ENCODE results near the gene FSIP1. TPM values are rescaled to one million over a fixed set of nuclear protein-coding genes. Genes with fewer than 3 reads are reported as not detected.

Gene FSIP1
- total RNA-seq, 1 donor from 2014 or later = 0.71 TPM

DNA sequence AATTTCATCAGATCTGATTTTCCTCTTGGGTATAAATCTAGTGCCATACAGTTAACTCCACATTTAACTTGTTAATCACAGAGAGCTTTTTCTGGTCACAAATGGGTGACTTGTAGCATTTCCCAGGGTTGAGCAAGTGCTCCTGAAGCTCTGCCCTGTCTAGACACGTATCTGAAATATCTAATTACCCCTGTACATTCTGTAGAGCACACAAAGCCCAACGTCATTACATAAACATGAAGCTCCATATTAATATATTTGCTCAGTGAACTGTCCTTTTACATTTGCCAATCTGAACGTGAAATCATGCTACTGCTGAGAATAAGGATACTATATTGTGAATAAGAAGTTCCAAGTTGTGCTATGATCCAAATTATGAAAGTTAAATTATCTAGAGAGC, 152.7 kb downstream of the FSIP1 start:
- no peak for DNase-seq (ENCODE audit: low read depth)
- H3K27me3 ChIP-seq (ENCODE audit: control insufficient read depth, insufficient read depth, low read length) = no peaks in the 10 kb centered on the region
- no peak overlapping the region for H3K4me3 ChIP-seq (ENCODE audit: low read depth, low read length)
- no peaks in the 10 kb centered on the region for H3K36me3 ChIP-seq (ENCODE audit: control insufficient read depth, insufficient read depth, low read length)
- TF ChIP-seq, protein P1, sequence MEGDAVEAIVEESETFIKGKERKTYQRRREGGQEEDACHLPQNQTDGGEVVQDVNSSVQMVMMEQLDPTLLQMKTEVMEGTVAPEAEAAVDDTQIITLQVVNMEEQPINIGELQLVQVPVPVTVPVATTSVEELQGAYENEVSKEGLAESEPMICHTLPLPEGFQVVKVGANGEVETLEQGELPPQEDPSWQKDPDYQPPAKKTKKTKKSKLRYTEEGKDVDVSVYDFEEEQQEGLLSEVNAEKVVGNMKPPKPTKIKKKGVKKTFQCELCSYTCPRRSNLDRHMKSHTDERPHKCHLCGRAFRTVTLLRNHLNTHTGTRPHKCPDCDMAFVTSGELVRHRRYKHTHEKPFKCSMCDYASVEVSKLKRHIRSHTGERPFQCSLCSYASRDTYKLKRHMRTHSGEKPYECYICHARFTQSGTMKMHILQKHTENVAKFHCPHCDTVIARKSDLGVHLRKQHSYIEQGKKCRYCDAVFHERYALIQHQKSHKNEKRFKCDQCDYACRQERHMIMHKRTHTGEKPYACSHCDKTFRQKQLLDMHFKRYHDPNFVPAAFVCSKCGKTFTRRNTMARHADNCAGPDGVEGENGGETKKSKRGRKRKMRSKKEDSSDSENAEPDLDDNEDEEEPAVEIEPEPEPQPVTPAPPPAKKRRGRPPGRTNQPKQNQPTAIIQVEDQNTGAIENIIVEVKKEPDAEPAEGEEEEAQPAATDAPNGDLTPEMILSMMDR (IDR thresholded peaks at IDR 0.05; ENCODE audit: insufficient read depth, low read length, poor library complexity, severe bottlenecking) = no peak

DNA sequence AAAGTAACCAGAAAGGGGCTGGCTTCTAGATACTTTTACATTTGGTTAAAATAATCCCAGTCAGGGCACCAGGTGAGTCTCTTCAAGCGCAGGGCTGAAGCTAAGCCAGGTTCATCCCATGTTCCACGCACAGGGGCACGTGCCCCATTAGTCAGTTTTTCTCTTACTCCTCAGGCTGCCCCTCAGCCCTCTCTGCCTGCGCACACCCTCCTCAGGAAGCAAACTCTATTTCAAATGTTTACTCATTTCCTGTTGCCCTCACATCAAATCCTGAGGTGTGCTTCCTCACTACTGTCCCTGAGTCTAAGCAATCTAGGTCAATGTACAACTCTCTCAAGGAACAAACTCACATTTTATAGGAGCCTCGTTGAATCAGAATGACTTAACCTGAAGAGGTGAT, 153.3 kb downstream of the FSIP1 start:
- Histone ChIP-seq H3K27me3 (ENCODE audit: control insufficient read depth, insufficient read depth, low read length) (no peaks in the 10 kb centered on the region), H3K4me3 (ENCODE audit: low read depth, low read length) (no peak overlapping the region), H3K36me3 (ENCODE audit: control insufficient read depth, insufficient read depth, low read length) (no peaks in the 10 kb centered on the region)
- DNase-seq (ENCODE audit: low read depth) = no peak
- TF ChIP-seq, protein P1 (IDR thresholded peaks at IDR 0.05; ENCODE audit: insufficient read depth, low read length, poor library complexity, severe bottlenecking) = no peak

DNA sequence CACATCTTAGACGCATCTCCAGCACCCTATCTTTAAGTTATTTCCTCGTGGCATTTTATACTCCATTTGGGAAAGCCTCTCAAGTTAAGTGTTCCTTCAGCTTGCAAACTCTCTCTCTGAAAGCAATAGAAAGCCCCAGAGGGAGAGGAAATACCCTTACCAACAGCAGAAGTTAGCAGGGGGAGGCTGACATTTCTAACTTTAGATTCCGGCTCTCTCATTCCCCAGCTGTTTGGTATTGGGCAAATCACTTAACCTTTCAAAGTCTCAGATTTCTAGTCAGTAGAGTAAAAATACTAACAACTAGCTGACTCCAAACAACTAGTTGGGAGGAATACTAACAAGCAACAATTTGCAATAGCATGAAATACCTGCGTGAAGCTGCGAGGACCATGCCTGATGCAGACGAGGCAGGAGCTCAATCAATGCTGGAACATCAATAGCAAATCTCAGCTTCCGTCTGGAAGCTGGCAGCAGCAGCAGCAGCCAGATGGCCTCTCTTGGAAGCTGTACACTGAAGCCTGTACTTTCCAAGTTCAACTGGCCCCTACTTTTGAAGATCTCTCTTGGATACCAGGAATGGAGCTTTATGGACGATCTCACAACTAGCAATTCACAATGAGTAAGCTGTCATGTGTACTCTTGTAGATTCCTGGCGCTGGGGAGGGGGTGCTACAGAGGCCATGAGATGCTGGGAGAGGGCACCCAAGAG, 153.9 kb downstream of the FSIP1 start:
- no peaks in the 10 kb centered on the region for H3K27me3 ChIP-seq (ENCODE audit: control insufficient read depth, insufficient read depth, low read length)
- TF ChIP-seq, protein P1 (IDR thresholded peaks at IDR 0.05; ENCODE audit: insufficient read depth, low read length, poor library complexity, severe bottlenecking) = no peak
- H3K36me3 ChIP-seq (ENCODE audit: control insufficient read depth, insufficient read depth, low read length) = no peaks in the 10 kb centered on the region
- no peak for DNase-seq (ENCODE audit: low read depth)
- no peak overlapping the region for H3K4me3 ChIP-seq (ENCODE audit: low read depth, low read length)

DNA sequence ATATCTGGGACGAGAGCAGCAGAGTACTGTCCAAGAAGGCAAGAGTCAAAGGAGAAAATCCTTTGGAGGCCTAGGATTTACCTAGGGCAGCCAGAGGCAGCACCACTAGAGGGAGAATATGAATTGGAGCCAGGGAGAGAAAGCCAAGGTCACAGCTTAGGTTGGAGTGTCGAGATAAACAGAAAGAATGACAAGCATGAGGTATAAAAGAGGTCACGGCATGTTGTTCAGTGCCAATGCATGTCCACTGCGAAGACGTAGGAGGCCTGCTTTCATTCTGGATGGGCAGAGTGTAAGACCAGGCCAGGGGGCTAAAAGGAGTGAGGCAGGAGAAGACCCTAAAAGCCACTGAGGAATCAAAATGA, 154.5 kb downstream of the FSIP1 start:
- Histone ChIP-seq H3K27me3 (ENCODE audit: control insufficient read depth, insufficient read depth, low read length) (no peaks in the 10 kb centered on the region), H3K36me3 (ENCODE audit: control insufficient read depth, insufficient read depth, low read length) (no peaks in the 10 kb centered on the region), H3K4me3 (ENCODE audit: low read depth, low read length) (no peak overlapping the region)
- TF ChIP-seq, protein P1 (IDR thresholded peaks at IDR 0.05; ENCODE audit: insufficient read depth, low read length, poor library complexity, severe bottlenecking) = no peak
- DNase-seq (ENCODE audit: low read depth) = no peak

DNA sequence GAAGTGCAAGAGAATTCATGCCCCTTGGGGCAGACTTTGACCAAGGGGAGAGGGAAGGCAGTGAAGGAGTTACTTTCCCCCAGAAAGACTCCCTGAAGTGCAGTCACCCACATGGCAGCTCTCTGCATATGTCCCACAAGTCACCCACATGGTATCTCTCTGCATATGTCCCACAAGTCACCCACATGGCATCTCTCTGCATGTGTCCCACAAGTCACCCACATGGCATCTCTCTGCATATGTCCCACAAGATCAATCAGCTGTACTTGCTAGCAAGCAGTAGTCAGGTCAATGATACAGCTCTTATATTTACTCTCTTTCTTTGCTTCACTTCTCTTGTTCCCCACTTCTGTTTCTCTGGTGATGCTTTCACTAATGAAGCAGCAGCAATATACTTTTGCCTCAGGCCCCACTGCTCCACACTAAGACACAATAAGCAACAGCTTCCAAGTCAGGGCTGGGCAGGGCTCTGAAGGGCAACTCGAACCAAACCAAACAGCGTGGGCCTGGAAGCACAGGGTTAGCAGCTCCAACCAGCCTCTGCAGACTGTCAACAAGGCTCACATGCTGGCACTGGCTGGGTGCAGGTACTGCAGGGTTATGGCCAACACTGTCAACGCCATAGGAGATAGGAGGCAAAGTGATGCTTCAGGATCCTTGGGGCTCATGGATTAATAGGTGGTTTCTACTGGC, 155.0 kb downstream of the FSIP1 start:
- Histone ChIP-seq H3K27me3 (ENCODE audit: control insufficient read depth, insufficient read depth, low read length) (no peaks in the 10 kb centered on the region), H3K4me3 (ENCODE audit: low read depth, low read length) (no peak overlapping the region), H3K36me3 (ENCODE audit: control insufficient read depth, insufficient read depth, low read length) (no peaks in the 10 kb centered on the region)
- TF ChIP-seq, protein P1 (IDR thresholded peaks at IDR 0.05; ENCODE audit: insufficient read depth, low read length, poor library complexity, severe bottlenecking) = no peak
- no peak for DNase-seq (ENCODE audit: low read depth)

All from kidney epithelial cell (primary cell).